MG63 (cell line): ENCODE measurements around the gene INSYN2A. TPM values are rescaled to one million over a fixed set of nuclear protein-coding genes. Genes with fewer than 3 reads are reported as not detected.

ENCODE experiments used
- DNase-seq: peaks from one replicate; pipeline ENCODE4 v3.0.0-alpha.2; 2020
- H3K27me3 ChIP-seq: fragments of 250-450 bp; sonication (Bioruptor Pico); 2 replicates; pipeline ENCODE4 v1.5.1; 2020; ENCODE audit warnings: mild to moderate bottlenecking, moderate library complexity
- H3K36me3 ChIP-seq: fragments of 250-450 bp; sonication (Bioruptor Pico); 2 replicates; pipeline ENCODE4 v1.5.1; 2020; ENCODE audit warnings: mild to moderate bottlenecking, moderate library complexity
- H3K4me3 ChIP-seq: fragments of 250-450 bp; sonication (Bioruptor Pico); 2 replicates; pipeline ENCODE4 v1.5.1; 2020; ENCODE audit warnings: mild to moderate bottlenecking, moderate library complexity
- H3K9me3 ChIP-seq: fragments of 250-450 bp; sonication (Bioruptor Pico); 2 replicates; pipeline ENCODE4 v1.5.1; 2020; ENCODE audit warnings: mild to moderate bottlenecking, moderate library complexity
- total RNA-seq: library from RNA; depleted of rRNA; stranded (reverse); fragments of >200 nt; shearing (Covaris generic); gene quantifications from 2 replicates; pipeline ENCODE4 v1.2.3, GENCODE V29; 2014; ENCODE audit warnings: low replicate concordance

Gene INSYN2A
- total RNA-seq, 1 experiment from 2014 or later = not detected

DNA sequence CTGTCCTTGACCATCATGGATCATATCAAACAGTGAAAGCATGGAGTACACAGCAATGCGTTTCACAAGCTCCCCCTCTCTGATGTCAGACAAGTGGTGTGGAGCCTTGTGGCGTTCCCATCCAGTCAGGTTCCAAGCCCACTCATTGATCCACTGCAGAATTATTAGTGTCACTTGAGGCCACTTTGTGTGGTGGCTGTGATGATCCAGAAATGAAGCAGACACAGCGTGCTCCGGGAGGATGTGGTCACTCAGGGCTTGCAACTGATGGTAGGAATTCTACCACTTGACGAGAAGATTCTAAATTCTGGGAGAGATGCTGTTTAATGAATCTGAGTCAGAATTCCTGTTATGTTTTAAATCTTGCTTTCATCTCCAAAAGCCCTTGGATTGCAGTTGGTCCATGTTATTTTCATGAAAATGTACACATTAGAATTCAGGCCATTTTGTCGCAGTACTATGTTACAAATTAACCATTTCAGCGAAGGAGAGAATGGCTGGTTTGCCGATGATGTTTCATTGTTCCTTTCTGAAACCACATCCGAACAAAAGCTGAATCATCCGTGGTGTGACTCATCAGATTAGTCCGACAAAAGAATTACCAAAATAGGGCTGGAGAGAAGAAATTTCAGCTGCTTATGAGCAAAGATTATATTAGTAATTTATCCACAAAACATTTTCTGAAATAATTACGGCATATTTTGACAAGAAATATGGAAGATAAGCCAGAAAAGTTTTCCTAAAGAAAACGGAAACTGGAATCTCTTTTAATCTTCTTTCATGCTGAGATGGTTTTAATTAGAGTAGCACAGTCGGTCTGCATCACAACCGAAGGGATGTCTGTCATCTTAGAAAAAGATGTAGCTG is 48.1 kb downstream of the INSYN2A start:
- H3K9me3 ChIP-seq = no peaks in the 10 kb centered on the region
- DNase-seq = peak; percentile 39
- H3K36me3 ChIP-seq = no peaks in the 10 kb centered on the region
- no peak overlapping the region for H3K4me3 ChIP-seq
- H3K27me3 ChIP-seq = no peaks in the 10 kb centered on the region

DNA sequence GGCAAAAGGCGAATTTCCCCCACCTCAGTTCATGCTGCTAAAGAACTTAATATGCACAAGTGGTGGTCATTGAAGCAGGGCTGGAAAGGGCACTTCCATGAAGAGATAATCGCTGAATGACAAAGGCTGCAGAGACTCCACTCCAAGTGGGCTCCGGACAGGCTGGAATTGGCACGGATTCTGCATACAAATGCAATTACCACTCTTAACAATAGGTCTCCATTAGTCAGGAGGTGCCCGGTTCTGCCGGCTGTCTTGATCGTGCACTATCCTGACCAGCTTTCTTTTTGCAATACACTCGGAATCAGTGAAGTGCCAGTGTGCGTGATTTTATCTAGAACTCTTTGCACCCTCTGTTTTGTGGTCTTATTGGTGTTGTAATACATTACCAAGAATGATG is 49.7 kb downstream of the INSYN2A start:
- Histone ChIP-seq H3K4me3 (no peak overlapping the region), H3K27me3 (no peaks in the 10 kb centered on the region), H3K9me3 (no peaks in the 10 kb centered on the region), H3K36me3 (no peaks in the 10 kb centered on the region)
- DNase-seq = no peak
